GM21381 (cell line): Measurements from ENCODE around the gene IRF3.
A peak's percentile ranks its signal among the peaks of the same experiment; 100 is the strongest.

Source experiments
- ATAC-seq: cut with Tn5 transposase; IDR thresholded peaks from one replicate; pipeline ENCODE4 v1.9.1; 2021; ENCODE audit warnings: mild to moderate bottlenecking, moderate library complexity; ENCODE audit not compliant: unreplicated experiment

The IRF3 gene

GRCh38 chr19:49665351-49666119 lies at the start of gene IRF3, which contains the start of gene BCL2L12:
Gene IRF3 (minus strand): TSS chr19:49665857. CDS start chr19:49664838, 1,019 bp downstream.
Gene BCL2L12 (plus strand): TSS chr19:49665933. CDS start chr19:49666693, 760 bp downstream.
- ATAC-seq: peak; percentile 78

DNA sequence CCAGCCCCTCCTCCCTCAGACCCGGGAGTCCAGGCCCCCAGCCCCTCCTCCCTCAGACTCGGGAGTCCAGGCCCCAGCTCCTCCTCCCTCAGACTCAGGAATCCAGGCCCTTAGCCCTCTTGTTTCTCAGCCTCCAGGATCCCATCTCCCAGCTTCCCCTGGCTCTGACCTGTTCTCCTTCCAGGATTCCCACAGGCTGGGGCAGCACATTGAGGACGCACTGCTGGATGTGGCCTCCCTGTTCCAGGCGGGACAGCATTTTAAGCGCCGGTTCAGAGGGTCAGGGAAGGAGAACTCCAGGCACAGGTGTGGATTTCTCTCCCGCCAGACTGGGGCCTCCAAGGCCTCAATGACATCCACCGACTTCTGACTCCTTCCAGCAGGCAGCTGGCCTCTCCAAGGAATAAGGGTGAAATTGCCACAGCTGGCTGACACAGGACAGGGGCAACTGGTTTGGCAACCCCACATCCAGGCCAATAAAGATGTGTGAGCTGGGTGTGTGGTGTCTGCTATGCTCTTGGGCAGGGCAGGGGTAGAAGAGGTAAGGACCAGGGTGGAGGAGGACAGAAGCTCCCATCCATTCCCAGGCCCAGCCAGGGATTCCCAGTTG lies 47.7 kb upstream of the IRF3 start:
- ATAC-seq: no peak

DNA sequence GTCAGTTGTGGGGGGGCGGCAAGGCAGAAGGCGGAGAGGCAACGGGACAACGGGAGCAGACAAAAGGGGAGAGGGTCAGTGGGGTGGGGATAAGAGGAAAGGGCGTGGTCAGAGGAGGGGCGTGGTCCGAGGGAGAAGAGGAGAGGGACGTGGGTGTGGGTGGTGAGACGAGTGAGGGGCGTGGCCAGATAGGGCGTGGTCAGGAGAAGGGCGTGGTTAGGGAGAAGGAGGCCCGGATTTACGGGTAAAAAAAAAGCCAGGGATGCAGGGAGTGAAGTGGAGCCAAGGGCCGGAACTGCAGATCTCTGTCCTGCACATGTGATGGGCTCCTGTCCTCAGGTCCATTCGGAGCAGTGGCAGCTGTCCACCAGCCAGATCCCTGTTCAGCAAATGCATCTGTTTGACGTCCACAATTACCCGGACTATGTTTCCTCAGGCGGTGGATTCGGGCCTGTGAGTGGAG lies 46.8 kb upstream of the IRF3 start:
- ATAC-seq: no peak

- ATAC-seq: no peak
Measured at GRCh38 chr19:49710372-49710951, 44.8 kb upstream of the IRF3 start.

DNA sequence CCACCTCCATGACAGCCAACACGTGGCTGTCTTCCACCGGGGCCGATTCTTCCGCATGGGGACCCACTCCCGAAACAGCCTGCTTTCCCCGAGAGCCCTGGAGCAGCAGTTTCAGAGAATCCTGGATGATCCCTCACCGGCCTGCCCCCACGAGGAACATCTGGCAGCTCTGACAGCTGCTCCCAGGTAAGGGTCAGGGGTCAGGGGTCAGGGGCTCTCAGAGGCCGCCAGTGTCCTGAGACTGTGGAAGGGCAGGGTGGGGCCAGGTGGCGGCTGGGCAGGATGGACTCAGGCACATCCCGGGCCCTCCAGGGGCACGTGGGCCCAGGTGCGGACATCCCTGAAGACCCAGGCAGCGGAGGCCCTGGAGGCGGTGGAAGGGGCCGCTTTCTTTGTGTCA lies 40.3 kb upstream of the IRF3 start:
- no peak for ATAC-seq

GRCh38 chr19:49704888-49705642 lies 39.4 kb upstream of the IRF3 start:
- ATAC-seq: no peak

- no peak for ATAC-seq
Measured at GRCh38 chr19:49701271-49701786, 35.7 kb upstream of the IRF3 start.

- no peak for ATAC-seq
Measured at GRCh38 chr19:49700563-49700962, 34.9 kb upstream of the IRF3 start.

- no peak for ATAC-seq
Measured at GRCh38 chr19:49699364-49699763, 33.7 kb upstream of the IRF3 start.

DNA sequence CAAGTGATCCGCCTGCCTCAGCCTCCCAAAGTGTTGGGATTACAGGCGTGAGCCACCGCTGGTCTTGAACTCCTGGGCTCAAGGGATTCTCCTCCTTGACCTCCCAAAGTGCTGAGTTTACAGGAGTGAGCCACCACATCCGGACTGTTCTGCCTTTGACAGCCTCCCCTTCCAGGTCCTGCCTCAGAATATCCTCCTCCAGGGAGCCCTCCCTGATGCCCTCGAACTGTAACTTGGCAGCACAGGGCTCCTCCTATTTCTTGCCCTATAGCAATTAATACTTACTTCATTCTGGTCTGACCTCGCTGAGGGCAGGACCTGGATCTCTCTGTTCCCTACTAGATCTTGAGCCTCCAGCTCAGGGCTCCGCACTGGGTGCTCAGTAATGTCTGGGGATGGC lies 31.2 kb upstream of the IRF3 start:
- no peak for ATAC-seq

DNA sequence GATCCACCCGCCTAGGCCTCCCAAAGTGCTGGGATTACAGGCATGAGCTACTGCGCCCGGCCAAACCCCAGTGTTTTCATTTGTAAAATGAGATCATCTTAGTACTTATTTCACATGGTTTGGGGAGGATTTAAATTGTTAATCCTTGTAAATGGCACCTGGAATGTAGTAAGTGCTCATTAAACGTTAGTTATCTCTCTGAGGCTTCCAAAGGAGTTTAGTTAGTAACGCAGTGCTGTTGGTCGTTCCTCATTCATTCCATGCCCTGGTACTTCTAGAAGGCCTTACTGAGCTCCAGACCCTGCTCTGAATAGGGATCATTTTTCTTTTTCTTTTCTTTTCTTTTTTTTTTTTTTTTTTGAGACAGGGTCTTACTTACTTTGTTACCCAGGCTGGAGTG lies 30.5 kb upstream of the IRF3 start:
- no peak for ATAC-seq

- ATAC-seq: no peak
Measured at GRCh38 chr19:49692147-49692506, 26.5 kb upstream of the IRF3 start.

DNA sequence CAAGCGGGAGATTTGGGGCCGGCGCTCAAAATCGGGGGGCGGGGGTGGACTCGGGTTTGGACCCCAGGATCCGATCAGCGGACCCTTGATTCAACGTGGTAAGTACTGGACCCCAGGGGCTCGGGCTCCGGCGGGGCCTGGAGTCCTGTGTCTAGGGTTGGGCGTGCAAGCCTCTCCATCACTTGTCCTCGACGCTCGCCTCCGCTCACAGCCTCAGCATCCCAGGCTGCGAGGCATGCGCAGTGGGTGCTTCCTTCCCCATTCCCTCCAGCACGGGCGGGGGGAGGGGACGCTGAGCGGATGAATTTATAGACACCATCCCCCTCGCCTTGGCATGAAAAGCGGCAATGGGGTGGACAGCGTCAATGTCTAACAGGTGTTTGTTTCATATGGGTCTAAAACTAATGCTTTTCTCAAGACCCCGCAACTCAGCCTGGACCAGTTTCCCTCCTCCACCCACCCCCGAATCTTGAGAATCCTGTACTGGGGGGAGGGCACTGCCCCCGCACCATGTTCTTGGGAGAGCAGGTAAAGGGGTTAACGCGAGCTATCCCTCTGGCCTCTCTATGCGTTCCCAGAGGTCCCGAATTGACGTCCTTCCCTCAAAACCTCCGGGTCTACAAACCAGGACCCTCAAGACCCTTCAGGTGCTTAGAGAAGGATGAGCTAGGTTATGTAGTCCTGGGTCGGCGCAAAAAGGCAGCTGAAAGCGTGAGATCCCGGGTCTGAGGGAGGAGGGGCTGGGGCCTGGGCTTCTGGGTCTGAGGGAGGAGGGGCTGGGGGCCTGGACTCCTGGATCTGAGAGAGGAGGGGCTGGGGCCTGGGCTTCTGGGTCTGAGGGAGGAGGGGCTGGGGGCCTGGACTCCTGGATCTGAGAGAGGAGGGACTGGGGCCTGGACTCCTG lies 25.8 kb upstream of the IRF3 start:
- ATAC-seq: no peak

DNA sequence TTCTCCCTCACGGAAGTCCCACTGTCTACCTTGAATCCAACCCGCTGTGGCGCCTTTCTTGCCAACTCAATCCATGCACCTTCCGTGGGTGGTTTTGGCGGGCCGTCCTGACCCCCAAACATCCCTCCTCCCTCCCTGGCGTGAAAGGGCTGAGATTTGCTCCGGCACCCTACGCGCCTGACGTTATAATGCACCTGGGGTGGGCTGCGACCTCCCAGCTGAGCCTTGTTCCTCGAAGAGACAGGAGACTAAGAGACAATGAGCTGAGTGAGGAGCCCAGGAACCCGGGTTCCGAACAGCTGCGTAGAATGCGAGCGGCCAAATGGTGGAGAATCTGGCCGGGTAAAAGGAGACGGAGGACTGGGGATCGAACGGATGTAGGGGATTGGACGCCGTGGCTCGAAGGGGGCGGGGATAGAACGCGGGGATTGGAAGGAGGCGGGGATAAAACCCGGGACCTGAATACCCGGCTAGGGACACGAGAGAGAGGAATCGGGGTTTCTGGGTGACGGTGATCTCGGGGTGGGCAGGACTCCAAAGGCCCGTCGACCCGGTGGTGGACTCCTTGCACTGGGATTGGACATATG lies 25.1 kb upstream of the IRF3 start, which contains the start of gene CPT1C:
TSS of gene CPT1C (plus strand) at position 461 of the 587 bp plus-strand sequence. CDS start 1,137 bp downstream, outside the sequence.
- no peak for ATAC-seq

DNA sequence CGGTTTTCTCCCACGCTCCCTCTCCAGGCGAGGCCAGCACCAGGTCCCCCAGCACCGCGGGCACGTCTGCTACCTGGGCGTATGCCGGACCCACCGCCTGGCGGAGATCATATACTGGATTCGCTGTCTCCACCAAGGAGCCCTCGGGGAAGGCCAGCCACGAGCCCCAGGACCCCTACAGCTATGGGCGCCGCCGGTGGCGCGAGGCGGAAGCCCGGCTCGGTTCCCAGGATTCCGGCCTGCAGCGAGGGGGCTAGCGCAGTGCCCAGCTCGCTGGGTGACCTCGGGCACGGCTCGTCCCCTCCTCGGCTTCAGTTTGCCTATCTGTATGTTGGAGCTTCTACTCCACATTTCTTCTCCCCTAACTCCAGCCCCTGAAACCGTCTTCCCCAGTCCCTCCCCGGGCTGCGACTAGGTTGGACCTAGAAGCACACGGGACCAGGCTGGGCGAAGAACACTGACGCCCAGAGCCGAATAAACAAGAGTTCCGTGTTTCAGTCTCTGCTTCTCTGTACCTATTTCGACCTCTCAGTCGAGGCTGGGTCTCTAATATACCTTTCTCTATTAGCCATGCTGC lies 24.5 kb upstream of the IRF3 start:
- ATAC-seq: no peak

DNA sequence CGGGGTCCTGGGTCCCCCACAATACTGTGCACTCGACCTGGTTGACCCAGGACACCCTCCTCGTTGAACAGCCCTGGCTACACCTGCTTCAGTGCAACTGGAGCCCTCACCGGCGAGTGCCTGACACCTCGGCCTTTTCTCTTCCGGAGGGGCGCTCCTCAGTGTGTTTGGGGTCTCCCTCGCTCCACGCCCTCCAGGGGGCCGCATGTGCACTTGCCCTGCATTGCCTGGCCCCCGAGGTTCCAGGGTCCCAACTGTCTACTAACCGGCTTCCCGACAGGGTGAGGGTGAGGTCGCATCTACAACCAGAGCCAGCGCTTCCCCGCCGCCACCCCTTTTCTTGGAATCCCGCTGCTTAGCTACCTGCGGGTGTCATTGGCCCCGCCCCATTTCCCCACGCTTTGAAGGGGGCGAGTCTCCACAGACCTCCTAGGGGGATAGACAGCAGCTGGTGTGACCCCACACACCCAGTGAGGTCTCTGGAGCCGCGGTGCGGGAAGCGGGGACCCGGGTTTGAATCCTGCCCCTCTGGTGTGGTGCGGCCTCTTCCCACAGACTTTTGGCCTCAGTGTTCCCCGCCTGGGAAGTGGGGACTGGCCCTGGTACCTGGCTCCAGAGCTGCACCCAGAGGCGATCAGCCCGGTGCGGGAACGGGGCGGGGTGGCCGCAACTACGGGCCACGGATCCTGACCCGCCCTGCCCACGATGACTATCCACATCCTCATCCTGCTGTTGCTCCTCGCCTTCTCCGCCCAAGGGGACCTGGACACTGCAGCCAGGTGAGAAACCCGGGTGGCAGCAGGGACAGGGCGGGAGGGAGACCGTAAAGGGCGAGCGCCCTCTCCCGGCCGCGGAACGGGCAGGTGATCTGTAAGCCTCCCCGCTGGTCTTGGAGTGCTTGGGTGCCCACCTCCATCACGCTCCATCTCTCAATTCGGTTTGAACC lies 23.7 kb upstream of the IRF3 start, which contains the start of gene ADM5:
TSS of gene ADM5 (plus strand) at position 462 of the 946 bp plus-strand sequence. CDS start at position 706, 244 bp downstream.
- ATAC-seq: no peak

DNA sequence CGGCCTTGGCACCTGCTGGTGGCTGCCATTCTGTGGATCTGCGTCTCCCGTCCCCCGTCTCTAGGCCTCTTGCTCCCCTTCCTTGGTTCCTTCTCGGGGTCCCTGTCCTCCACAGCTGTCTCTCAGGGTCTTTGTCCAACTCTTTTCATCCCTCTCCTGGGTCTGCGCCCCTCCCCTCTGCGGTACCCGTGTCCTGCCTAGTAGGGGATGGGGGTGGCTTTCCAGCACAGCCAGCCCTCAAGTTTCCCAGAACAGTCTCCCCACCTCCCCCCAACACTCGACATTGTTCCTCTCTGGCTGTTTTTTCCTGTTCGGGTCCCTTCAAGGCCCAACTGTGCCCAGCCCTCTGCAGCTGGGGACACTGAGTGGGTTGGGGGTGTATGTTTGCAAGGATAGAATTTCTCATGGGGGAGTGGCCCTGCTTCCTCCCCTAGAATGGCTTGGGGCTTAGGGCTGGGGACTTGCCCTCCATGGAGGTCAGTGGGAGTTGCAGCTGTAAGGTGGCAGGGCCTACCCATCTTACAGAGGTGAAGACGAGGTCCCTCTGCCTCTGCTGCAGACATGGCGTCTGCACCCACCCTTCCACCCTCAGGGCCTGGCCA lies 23.0 kb upstream of the IRF3 start:
- ATAC-seq: no peak
